ENCODE results near the gene PIGW. TPM values are rescaled to one million over a fixed set of nuclear protein-coding genes. Genes with fewer than 3 reads are reported as not detected.
"Not testable (repeated sequence)": the region's sequence is repeated elsewhere in the genome, so short reads cannot be mapped to it uniquely, and the experiment has no call there.

The PIGW gene
- total RNA-seq, 2 experiments from 2014 or later, result 10.6 to 11.3 TPM

DNA sequence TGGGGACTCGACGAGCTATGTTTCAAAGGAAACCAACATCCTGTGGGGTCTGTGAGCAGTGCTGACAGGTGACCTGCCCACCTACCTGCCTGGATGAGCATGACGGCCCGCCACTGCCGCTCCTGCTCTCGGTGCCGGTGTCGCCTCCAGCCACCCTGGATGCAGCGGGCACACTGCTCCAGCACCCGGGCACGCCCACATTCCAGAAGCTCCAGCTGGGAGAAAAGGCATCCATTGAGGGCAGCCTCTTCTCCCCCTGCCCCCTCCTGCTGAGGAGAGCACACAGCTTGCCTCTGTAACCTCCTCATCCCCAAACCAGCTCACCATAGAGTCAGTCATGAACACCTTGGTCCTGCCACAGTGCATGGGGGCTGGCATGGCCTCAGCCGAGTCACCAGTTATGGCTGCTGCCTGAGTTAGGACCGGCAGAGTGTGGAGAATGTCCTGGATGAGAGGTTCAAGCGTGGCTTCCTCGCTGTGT is 34.0 kb upstream of the PIGW start:
- DNase-seq, result no peak
- Mint-ChIP-seq H3K4me3 (no peak overlapping the region), H3K9me3 (no peaks in the 10 kb centered on the region), H3K36me3 (ENCODE audit: low read depth) (peaks cover 33% of the 10 kb centered on the region), H3K4me1 (ENCODE audit: low read depth) (peaks cover 3% of the 10 kb centered on the region), H3K27me3 (ENCODE audit: low read depth) (no peaks in the 10 kb centered on the region), H3K27ac (no peak overlapping the region)
- intact Hi-C loops (cut with micrococcal nuclease), result no loop called here
- CTCF ChIA-PET, result no interaction called here

DNA sequence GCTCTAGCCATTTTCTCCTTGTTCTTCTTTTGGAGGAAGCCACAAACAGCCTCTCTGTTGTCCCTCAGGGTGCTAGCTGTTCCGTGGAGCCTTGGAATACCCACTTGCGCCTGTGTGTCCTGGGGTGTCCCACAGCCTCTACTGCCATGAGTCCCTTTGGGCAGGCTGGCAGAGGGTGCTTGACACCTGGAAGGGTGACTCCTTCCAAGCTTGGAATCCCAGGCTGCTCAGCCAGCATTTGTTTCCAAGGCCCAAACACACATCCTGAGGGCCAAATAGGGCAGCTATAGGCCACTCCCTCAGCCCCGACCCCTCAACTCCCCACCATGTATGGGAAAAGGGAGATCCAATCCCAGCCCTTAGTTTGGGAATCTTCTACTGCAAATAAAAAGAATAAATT is 33.4 kb upstream of the PIGW start:
- CTCF ChIA-PET, result no interaction called here
- intact Hi-C loops (cut with micrococcal nuclease), result no loop called here
- Mint-ChIP-seq H3K4me3 (no peak overlapping the region), H3K9me3 (no peaks in the 10 kb centered on the region), H3K27me3 (ENCODE audit: low read depth) (no peaks in the 10 kb centered on the region), H3K4me1 (ENCODE audit: low read depth) (peaks cover 3% of the 10 kb centered on the region), H3K36me3 (ENCODE audit: low read depth) (peaks cover 30% of the 10 kb centered on the region), H3K27ac (no peak overlapping the region)
- DNase-seq, result no peak

DNA sequence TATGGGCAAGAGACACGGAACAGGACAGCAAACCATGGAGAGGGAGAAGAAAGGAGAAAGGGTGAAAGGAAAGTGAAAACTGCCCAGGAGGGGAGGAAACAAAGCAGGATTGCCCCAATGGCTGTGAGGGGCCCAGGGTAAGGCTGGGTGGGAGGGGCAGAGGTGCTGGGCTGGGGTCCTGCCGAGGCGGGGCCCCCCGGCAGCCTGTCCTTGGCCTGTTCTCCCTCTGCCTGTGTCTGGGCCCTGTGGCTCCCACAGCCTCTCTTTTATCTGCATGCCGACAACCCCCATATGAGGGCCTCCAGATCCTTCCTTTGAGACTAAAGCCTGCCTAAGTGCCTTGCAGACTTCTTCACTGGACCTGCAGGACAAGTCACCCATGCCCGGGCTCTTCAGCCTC is 32.8 kb upstream of the PIGW start:
- Mint-ChIP-seq H3K4me3 (no peak overlapping the region), H3K27ac (no peak overlapping the region), H3K27me3 (ENCODE audit: low read depth) (no peaks in the 10 kb centered on the region), H3K4me1 (ENCODE audit: low read depth) (peaks cover 3% of the 10 kb centered on the region), H3K36me3 (ENCODE audit: low read depth) (peaks cover 31% of the 10 kb centered on the region), H3K9me3 (no peaks in the 10 kb centered on the region)
- DNase-seq, result no peak
- intact Hi-C loops (cut with micrococcal nuclease), result no loop called here
- CTCF ChIA-PET, result no interaction called here

DNA sequence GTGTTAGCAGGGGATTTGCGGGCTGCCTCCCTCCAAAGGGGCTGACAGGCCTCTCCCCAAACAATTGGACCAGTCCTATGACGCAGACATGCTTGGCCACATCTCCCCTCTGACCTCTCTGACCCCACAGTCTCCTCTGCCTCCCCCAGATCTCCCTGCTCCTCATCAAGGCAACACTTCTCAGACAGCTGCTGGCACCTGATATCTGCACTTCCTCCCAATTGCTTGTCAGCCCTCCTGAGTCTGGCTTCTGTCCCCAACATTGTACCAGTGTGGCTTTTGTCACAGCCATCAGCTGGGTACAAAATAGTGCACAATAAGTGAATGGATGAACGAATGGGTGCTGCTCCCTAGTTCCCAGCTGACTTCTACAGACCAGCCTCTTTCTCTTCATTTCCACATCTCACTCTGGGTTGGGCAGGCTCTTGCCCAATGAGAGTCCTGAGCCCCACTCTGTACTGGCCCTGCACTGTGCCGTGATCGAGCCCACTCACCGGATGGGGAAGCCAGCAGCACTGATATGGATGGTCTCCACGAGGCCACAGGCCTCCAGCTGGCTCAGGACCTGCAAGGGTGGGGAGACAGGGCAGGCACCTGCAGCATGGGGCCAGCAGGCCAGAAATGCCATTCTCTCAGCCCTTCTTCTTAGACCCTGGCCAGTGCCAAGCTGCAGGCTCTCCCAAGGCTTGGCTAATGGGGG is 31.2 kb upstream of the PIGW start:
- H3K4me3 Mint-ChIP-seq, result no peak overlapping the region
- CTCF ChIA-PET, result interaction anchor here (0.7 kb wide), 1 partner anchor 24 kb away, joined by 3 read pairs; no protein-coding TSS in a partner anchor

DNA sequence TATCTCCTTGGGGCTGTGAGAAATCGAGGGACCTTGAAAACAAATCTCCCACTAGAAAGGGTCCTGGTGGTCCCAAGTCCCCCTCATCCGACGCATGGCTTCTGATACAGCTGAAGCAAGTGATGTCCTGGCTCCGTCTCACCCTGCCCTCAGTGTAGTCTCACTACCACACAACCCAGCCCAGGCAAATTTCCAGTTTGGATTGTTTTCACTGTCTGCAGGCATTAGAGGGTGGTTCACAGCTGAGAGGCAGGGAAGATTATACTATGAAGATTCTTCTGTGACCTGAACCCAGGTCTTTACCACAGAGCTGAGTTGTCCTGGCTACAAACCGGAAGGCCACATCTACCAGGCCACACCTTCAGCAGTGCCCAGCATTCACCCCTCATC is 30.6 kb upstream of the PIGW start:
- DNase-seq, result no peak
- no peak overlapping the region for H3K4me3 Mint-ChIP-seq
- peaks cover 30% of the 10 kb centered on the region for H3K36me3 Mint-ChIP-seq (ENCODE audit: low read depth)
- CTCF ChIA-PET, result interaction anchor here (0.7 kb wide), 1 partner anchor 23 kb away, joined by 3 read pairs; no protein-coding TSS in a partner anchor
- no peaks in the 10 kb centered on the region for H3K9me3 Mint-ChIP-seq
- peaks cover 3% of the 10 kb centered on the region for H3K4me1 Mint-ChIP-seq (ENCODE audit: low read depth)
- H3K27ac Mint-ChIP-seq, result no peak overlapping the region
- no peaks in the 10 kb centered on the region for H3K27me3 Mint-ChIP-seq (ENCODE audit: low read depth)
- intact Hi-C loops (cut with micrococcal nuclease), result no loop called here

More for the DNA sequence above, 31.2 kb upstream of the PIGW start:
- Mint-ChIP-seq H3K27me3 (ENCODE audit: low read depth) (no peaks in the 10 kb centered on the region), H3K27ac (no peak overlapping the region), H3K9me3 (no peaks in the 10 kb centered on the region), H3K36me3 (ENCODE audit: low read depth) (peaks cover 32% of the 10 kb centered on the region), H3K4me1 (ENCODE audit: low read depth) (peaks cover 3% of the 10 kb centered on the region)
- no peak for DNase-seq
- intact Hi-C loops (cut with micrococcal nuclease), result no loop called here

DNA sequence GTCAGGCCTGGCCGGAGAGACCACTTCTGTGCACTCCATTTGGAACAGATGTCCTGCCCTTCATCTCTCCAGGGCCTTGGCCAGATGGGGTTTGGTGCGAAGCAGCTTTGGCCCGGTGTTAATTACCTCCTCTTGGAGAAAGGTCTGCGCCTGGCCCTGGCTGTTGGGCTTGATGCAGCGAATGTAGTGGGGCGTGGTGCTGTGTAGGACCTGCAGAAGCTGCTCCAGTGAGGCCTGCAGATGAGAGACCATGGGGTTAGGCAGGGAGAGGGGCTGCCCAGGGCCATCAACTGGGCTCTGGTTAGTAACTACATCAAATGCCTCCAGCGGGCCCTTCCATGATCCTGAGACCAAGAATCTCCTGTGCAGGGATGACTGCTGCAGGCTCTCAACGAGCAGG is 29.6 kb upstream of the PIGW start:
- Mint-ChIP-seq H3K4me3 (no peak overlapping the region), H3K36me3 (ENCODE audit: low read depth) (peaks cover 37% of the 10 kb centered on the region), H3K4me1 (ENCODE audit: low read depth) (peaks cover 3% of the 10 kb centered on the region), H3K9me3 (no peaks in the 10 kb centered on the region), H3K27me3 (ENCODE audit: low read depth) (no peaks in the 10 kb centered on the region), H3K27ac (no peak overlapping the region)
- DNase-seq, result no peak
- CTCF ChIA-PET, result no interaction called here
- intact Hi-C loops (cut with micrococcal nuclease), result no loop called here

DNA sequence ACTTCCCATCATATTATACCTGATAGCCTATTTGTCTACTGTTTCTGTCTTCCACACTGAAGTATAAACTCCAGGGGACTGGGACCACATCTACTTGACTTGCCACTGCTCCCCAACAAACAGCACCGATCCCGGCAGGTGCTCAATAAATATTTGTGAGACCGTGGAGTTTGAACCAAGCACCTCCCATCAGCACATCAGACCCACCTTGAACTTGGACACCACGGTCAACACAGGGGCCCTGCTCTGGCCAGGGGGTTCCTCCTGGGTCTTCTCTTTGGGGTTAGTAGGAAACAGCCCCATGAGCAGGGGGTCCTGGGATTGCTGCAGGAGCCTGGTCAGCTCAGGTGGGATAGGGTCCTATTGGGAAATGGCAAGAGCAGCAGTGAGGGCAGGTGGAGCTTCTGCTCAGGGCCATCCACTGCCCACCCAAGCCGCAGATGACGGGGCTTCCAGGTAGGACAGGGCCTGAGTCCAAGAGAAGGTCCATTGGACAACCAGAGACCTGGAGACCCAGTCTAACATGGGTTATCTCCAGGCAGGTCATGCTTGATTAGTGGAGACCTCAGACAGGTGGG is 28.4 kb upstream of the PIGW start:
- peaks cover 3% of the 10 kb centered on the region for H3K4me1 Mint-ChIP-seq (ENCODE audit: low read depth)
- no peaks in the 10 kb centered on the region for H3K9me3 Mint-ChIP-seq
- no peaks in the 10 kb centered on the region for H3K27me3 Mint-ChIP-seq (ENCODE audit: low read depth)
- H3K27ac Mint-ChIP-seq, result no peak overlapping the region
- intact Hi-C loops (cut with micrococcal nuclease), result no loop called here
- peaks cover 40% of the 10 kb centered on the region for H3K36me3 Mint-ChIP-seq (ENCODE audit: low read depth)
- CTCF ChIA-PET, result no interaction called here
- no peak for DNase-seq
- H3K4me3 Mint-ChIP-seq, result no peak overlapping the region

DNA sequence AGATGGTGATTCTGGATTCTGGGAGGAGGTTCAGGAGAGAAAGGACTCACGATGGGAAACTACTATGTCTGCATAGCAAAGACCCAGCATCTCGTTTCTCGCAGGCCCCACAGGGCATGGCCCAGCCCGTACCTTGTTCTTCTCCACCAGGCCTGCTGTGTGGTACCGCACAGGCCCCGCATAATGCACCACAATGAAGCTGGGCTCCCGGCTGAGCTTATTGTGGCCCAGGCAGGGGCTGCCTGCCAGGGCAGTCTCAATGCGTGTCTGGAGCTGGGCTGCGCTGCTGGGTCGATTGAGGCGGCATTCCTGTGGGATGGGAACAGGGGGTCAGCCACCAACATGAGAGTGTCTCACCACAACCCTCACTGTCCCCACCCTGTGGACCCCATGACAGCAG is 28.0 kb upstream of the PIGW start:
- intact Hi-C loops (cut with micrococcal nuclease), result no loop called here
- H3K27me3 Mint-ChIP-seq (ENCODE audit: low read depth), result no peaks in the 10 kb centered on the region
- H3K4me3 Mint-ChIP-seq, result no peak overlapping the region
- no peaks in the 10 kb centered on the region for H3K9me3 Mint-ChIP-seq
- no peak overlapping the region for H3K27ac Mint-ChIP-seq
- CTCF ChIA-PET, result no interaction called here
- H3K4me1 Mint-ChIP-seq (ENCODE audit: low read depth), result peaks cover 3% of the 10 kb centered on the region
- peaks cover 40% of the 10 kb centered on the region for H3K36me3 Mint-ChIP-seq (ENCODE audit: low read depth)
- DNase-seq, result no peak

DNA sequence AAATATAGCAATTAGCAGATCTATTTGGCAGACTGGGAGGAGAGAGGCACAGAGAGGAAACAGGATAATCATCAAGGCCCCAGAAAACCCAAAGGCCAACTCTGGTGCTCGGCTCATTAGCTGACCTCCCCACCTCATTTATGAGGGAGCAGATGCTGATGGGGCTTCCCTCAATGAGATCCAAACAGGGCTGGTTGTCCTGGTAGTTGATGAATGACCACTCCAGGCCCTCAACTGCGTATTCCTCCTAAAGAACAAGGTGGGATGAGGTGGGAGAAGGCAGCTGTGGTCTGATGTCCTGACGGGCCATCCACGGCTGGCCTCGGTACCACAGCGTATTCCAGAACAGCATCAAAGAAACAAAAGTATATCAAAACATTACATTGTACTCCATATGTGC is 27.5 kb upstream of the PIGW start:
- Mint-ChIP-seq H3K27ac (no peak overlapping the region), H3K36me3 (ENCODE audit: low read depth) (peaks cover 38% of the 10 kb centered on the region), H3K4me1 (ENCODE audit: low read depth) (peaks cover 3% of the 10 kb centered on the region), H3K4me3 (no peak overlapping the region), H3K27me3 (ENCODE audit: low read depth) (no peaks in the 10 kb centered on the region), H3K9me3 (no peaks in the 10 kb centered on the region)
- CTCF ChIA-PET, result no interaction called here
- intact Hi-C loops (cut with micrococcal nuclease), result no loop called here
- no peak for DNase-seq

DNA sequence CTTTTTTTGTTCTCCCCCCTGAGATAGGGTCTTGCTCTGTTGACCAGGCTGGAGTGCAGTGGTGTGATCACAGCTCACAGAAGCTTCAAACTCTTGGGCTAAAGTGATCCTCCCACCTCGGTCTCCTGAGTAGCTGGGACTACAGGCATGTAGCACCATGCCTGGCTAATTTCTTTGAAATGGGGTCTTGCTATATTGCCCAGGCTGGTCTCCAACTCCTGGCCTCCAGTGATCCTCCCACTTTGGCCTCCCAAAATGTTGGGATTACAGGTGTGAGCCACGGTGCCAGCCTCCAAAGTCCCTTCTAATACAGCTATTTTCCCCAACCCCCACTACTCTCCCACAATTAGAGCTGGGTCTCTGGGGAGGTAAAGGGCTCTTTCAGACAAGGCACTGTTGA is 26.3 kb upstream of the PIGW start:
- peaks cover 38% of the 10 kb centered on the region for H3K36me3 Mint-ChIP-seq (ENCODE audit: low read depth)
- H3K27me3 Mint-ChIP-seq (ENCODE audit: low read depth), result not testable (repeated sequence)

DNA sequence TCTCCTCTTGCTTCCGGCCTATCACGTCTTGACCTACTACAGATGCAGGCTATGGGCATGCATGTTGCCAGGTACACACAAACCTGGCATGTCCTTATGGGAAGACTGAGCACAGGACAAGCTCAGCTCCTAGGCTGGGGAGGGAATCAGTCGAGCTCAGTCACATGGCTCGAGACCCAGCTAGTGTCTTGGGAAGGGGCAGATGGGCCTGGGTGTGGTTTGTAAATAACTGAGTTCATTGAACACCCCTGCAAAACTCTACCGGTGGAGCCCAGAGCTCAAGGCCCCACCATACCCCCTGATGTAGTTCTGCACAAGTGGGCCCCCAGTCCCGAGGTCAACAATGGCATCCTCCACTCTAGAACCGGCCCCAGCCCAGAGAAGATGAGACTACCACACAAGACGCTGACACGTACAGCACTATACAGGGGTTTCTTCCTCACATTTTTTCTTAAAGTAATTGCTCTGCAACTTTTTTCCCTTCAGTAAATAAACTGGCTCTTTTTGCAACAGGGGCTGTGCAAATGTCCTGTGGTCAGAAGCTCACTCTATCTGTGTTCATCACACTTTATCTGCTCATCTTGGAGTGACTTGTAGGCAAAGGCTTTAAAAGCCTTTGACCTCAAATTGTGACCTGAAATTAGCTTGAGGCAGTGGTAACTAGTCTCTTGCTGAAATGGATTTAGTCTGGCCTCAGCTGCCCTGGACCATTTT is 25.4 kb upstream of the PIGW start:
- CTCF ChIA-PET, result no interaction called here
- Mint-ChIP-seq H3K27ac (no peak overlapping the region), H3K27me3 (ENCODE audit: low read depth) (no peaks in the 10 kb centered on the region), H3K9me3 (no peaks in the 10 kb centered on the region), H3K4me3 (no peak overlapping the region), H3K4me1 (ENCODE audit: low read depth) (no peaks in the 10 kb centered on the region), H3K36me3 (ENCODE audit: low read depth) (peaks cover 43% of the 10 kb centered on the region)
- intact Hi-C loops (cut with micrococcal nuclease), result no loop called here
- no peak for DNase-seq

More for the DNA sequence above, 26.3 kb upstream of the PIGW start:
- intact Hi-C loops (cut with micrococcal nuclease); H3K4me1 Mint-ChIP-seq (ENCODE audit: low read depth); CTCF ChIA-PET; H3K4me3 Mint-ChIP-seq; H3K9me3 Mint-ChIP-seq; H3K27ac Mint-ChIP-seq; DNase-seq: not testable (repeated sequence)

DNA sequence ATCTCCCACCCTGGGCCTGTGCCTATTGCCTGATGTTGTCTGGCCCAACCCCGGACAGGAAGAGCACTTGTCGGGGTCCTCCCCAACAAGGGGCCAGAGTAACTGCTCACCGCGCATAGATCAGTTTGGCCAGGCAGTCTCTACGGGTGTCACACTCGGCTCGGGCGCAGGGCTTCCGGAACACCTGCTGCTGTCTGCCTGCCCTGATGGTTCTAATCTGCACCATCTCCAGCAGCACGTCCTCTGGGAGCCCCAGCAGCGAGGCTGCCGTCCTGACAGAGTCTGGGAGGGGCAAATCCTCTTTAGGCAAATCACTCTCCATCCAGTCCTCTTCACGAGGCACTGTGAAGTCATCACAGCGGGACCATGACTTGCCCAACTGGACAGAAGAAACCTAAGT is 24.2 kb upstream of the PIGW start:
- peaks cover 44% of the 10 kb centered on the region for H3K36me3 Mint-ChIP-seq (ENCODE audit: low read depth)
- CTCF ChIA-PET, result no interaction called here
- H3K27ac Mint-ChIP-seq, result no peak overlapping the region

DNA sequence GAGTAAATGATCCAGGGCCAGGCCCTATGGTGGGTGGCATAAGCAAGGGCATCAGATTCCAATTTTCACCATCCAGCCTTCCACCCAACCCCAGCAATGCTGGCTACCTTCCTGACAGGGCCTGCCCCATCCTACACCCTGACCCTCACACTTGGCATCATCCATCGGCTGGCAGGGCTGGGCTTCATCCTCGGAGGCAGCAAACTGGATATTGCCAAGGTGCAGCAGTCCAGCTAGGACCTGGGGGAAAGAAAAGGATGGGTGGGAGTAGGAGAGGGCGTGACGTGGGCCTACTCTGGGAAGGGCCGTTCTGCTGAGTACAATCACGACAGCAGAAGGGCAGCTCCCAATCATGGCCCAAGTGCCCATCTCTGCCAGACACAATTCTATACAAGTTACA is 23.6 kb upstream of the PIGW start:
- Mint-ChIP-seq H3K4me1 (ENCODE audit: low read depth) (no peaks in the 10 kb centered on the region), H3K27ac (no peak overlapping the region), H3K27me3 (ENCODE audit: low read depth) (no peaks in the 10 kb centered on the region), H3K4me3 (no peak overlapping the region), H3K36me3 (ENCODE audit: low read depth) (peaks cover 42% of the 10 kb centered on the region), H3K9me3 (no peaks in the 10 kb centered on the region)
- intact Hi-C loops (cut with micrococcal nuclease), result no loop called here
- CTCF ChIA-PET, result no interaction called here
- no peak for DNase-seq

More for the DNA sequence above, 24.2 kb upstream of the PIGW start:
- H3K27me3 Mint-ChIP-seq (ENCODE audit: low read depth), result no peaks in the 10 kb centered on the region
- no peaks in the 10 kb centered on the region for H3K9me3 Mint-ChIP-seq
- H3K4me1 Mint-ChIP-seq (ENCODE audit: low read depth), result no peaks in the 10 kb centered on the region
- H3K4me3 Mint-ChIP-seq, result no peak overlapping the region
- intact Hi-C loops (cut with micrococcal nuclease), result no loop called here
- no peak for DNase-seq
